ENCODE measurements around the gene NOP16. TPM values are rescaled to one million over a fixed set of nuclear protein-coding genes. Genes with fewer than 3 reads are reported as not detected.

NOP16 gene
- total and polyA plus RNA-seq, 2 of the 13 experiments (the other 11 are each of a cell fraction or from before 2014, with no cell fraction given) = 43.3 to 48.4 TPM

DNA sequence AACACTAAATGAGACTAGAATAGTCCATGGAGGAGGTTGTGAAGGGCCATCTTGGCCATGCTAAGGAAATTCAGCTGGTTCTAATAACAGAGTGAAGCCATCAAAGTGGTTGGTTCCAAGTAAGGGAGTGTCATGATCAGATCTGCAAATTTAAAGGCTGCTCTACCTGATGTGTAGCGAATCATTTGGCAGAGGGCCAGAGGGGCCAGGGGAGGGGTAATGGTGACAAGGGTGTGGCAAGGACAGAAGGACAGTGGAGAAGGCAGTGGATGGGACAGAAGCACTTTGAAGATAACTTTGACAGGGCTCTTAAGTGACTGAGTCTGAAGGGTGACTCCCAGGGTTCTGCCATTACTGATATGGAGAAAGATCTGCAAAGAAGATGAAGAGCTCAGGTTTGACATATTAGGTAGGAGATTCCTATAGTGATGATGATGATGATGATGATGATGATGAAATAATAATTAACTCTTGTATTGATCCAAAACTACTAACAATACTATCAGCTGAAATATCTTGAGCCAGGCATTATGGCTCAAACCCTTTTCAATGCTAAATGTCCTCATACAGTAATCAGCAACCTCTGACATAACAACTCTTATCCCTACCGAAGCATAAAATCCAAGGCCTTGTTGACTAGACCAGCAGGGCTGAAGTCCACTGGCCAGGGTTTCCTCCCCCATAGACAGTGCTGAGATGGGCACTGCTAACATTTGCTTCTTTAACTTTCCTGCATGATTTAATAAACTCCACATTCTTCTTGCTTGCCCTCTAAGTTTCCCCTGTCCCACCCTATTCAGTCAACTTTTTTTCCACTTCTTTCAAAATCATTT, 46.9 kb downstream of the NOP16 start (continued):
- no peak for TF ChIP-seq SP140L (CRISPR knock-in tag; IDR thresholded peaks at IDR 0.05; ENCODE audit: borderline replicate concordance)
- TF ChIP-seq CREB1 (IDR thresholded peaks at IDR 0.05) = peak; percentile 66
- no peak for TF ChIP-seq CREB1 (CRISPR knock-in tag; IDR thresholded peaks at IDR 0.05)
- no peak for TF ChIP-seq MIXL1 (CRISPR knock-in tag; IDR thresholded peaks at IDR 0.05)
- no peak for TF ChIP-seq KLF6 (CRISPR knock-in tag; IDR thresholded peaks at IDR 0.05)
- TF ChIP-seq, protein P1, sequence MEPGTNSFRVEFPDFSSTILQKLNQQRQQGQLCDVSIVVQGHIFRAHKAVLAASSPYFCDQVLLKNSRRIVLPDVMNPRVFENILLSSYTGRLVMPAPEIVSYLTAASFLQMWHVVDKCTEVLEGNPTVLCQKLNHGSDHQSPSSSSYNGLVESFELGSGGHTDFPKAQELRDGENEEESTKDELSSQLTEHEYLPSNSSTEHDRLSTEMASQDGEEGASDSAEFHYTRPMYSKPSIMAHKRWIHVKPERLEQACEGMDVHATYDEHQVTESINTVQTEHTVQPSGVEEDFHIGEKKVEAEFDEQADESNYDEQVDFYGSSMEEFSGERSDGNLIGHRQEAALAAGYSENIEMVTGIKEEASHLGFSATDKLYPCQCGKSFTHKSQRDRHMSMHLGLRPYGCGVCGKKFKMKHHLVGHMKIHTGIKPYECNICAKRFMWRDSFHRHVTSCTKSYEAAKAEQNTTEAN (CRISPR knock-in tag; conservative IDR thresholded peaks at IDR 0.05) = 0 out of 2 replicates have a peak, but pooled peaks have one; percentile 37
- TF ChIP-seq ISL2 (CRISPR knock-in tag; IDR thresholded peaks at IDR 0.05) = peak; percentile 14; the same call in 1 of the 2 replicates
- peak; percentile 35; the same call in 1 of the 2 replicates for TF ChIP-seq ZFY (CRISPR knock-in tag; IDR thresholded peaks at IDR 0.05)
- TF ChIP-seq ERF (CRISPR knock-in tag; IDR thresholded peaks at IDR 0.05) = no peak
- TF ChIP-seq, protein P2, sequence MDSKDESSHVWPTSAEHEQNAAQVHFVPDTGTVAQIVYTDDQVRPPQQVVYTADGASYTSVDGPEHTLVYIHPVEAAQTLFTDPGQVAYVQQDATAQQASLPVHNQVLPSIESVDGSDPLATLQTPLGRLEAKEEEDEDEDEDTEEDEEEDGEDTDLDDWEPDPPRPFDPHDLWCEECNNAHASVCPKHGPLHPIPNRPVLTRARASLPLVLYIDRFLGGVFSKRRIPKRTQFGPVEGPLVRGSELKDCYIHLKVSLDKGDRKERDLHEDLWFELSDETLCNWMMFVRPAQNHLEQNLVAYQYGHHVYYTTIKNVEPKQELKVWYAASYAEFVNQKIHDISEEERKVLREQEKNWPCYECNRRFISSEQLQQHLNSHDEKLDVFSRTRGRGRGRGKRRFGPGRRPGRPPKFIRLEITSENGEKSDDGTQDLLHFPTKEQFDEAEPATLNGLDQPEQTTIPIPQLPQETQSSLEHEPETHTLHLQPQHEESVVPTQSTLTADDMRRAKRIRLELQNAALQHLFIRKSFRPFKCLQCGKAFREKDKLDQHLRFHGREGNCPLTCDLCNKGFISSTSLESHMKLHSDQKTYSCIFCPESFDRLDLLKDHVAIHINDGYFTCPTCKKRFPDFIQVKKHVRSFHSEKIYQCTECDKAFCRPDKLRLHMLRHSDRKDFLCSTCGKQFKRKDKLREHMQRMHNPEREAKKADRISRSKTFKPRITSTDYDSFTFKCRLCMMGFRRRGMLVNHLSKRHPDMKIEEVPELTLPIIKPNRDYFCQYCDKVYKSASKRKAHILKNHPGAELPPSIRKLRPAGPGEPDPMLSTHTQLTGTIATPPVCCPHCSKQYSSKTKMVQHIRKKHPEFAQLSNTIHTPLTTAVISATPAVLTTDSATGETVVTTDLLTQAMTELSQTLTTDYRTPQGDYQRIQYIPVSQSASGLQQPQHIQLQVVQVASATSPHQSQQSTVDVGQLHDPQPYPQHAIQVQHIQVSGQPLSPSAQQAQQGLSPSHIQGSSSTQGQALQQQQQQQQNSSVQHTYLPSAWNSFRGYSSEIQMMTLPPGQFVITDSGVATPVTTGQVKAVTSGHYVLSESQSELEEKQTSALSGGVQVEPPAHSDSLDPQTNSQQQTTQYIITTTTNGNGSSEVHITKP (CRISPR knock-in tag; IDR thresholded peaks at IDR 0.05; ENCODE audit: low read depth) = peak; percentile 17; the same call in 1 of the 2 replicates
- peak; percentile 49; the same call in 1 of the 2 replicates for TF ChIP-seq SAP130 (CRISPR knock-in tag; IDR thresholded peaks at IDR 0.05; ENCODE audit: low read depth)
- TF ChIP-seq RXRB (CRISPR knock-in tag; IDR thresholded peaks at IDR 0.05; ENCODE audit: borderline replicate concordance) = peak; percentile 45; the same call in 1 of the 2 replicates
- TF ChIP-seq NFYB (CRISPR knock-in tag; IDR thresholded peaks at IDR 0.05) = no peak
- TF ChIP-seq, protein P3, sequence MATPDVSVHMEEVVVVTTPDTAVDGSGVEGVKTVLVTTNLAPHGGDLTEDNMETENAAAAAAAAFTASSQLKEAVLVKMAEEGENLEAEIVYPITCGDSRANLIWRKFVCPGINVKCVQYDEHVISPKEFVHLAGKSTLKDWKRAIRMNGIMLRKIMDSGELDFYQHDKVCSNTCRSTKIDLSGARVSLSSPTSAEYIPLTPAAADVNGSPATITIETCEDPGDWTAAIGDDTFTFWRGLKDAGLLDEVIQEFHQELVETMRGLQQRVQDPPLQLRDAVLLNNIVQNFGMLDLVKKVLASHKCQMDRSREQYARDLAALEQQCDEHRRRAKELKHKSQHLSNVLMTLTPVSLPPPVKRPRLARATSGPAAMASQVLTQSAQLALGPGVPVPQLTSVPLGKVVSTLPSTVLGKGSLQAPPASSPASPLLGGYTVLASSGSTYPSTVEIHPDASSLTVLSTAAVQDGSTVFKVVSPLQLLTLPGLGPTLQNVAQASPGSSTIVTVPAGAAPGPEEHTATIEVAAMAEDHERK (CRISPR knock-in tag; IDR thresholded peaks at IDR 0.05; ENCODE audit: low read depth) = no peak
- TF ChIP-seq NFE2 (CRISPR knock-in tag; IDR thresholded peaks at IDR 0.05) = no peak
- TF ChIP-seq MED1 (CRISPR knock-in tag; IDR thresholded peaks at IDR 0.05) = peak; percentile 49
- peak; percentile 37; the same call in 1 of the 2 replicates for TF ChIP-seq SOX5 (CRISPR knock-in tag; IDR thresholded peaks at IDR 0.05; ENCODE audit: borderline replicate concordance)
- TF ChIP-seq FOXA3 (CRISPR knock-in tag; IDR thresholded peaks at IDR 0.05) = peak; percentile 60
- 0 out of 2 replicates have a peak, but pooled peaks have one; percentile 16 for TF ChIP-seq ZNF331 (CRISPR knock-in tag; IDR thresholded peaks at IDR 0.05)
- peak; percentile 60 for TF ChIP-seq ZNF644 (CRISPR knock-in tag; IDR thresholded peaks at IDR 0.05; ENCODE audit: low read depth)
- TF ChIP-seq RARA (CRISPR knock-in tag; IDR thresholded peaks at IDR 0.05) = peak; percentile 28; the same call in 1 of the 2 replicates
- TF ChIP-seq, protein P4, sequence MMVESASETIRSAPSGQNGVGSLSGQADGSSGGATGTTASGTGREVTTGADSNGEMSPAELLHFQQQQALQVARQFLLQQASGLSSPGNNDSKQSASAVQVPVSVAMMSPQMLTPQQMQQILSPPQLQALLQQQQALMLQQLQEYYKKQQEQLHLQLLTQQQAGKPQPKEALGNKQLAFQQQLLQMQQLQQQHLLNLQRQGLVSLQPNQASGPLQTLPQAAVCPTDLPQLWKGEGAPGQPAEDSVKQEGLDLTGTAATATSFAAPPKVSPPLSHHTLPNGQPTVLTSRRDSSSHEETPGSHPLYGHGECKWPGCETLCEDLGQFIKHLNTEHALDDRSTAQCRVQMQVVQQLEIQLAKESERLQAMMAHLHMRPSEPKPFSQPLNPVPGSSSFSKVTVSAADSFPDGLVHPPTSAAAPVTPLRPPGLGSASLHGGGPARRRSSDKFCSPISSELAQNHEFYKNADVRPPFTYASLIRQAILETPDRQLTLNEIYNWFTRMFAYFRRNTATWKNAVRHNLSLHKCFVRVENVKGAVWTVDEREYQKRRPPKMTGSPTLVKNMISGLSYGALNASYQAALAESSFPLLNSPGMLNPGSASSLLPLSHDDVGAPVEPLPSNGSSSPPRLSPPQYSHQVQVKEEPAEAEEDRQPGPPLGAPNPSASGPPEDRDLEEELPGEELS (CRISPR knock-in tag; IDR thresholded peaks at IDR 0.05) = 0 out of 2 replicates have a peak, but pooled peaks have one; percentile 25
